T-helper 1 cell treated with Interleukin-12 subunit alpha and Interleukin-12 subunit beta and Interleukin-4 antibody, amounts not matched to agents 30 μg/mL and 1 μg/mL, for 36 hours (primary cell): Measurements from ENCODE around the gene SERPINB3.

Experiments used
- H3K27ac Mint-ChIP-seq: one replicate; pipeline ENCODE4 v1.8.0; 2021; ENCODE audit warnings: mild to moderate bottlenecking, mixed read lengths
- H3K27me3 Mint-ChIP-seq: one replicate; pipeline ENCODE4 v1.8.0; 2021; ENCODE audit warnings: low read depth, mixed read lengths
- H3K36me3 Mint-ChIP-seq: one replicate; pipeline ENCODE4 v1.8.0; 2021; ENCODE audit warnings: low read depth, mixed read lengths
- H3K4me1 Mint-ChIP-seq: one replicate; pipeline ENCODE4 v1.8.0; 2021; ENCODE audit warnings: low read depth, mixed read lengths
- H3K4me3 Mint-ChIP-seq: one replicate; pipeline ENCODE4 v1.8.0; 2021; ENCODE audit warnings: mild to moderate bottlenecking, moderate library complexity, mixed read lengths
- H3K9me3 Mint-ChIP-seq: one replicate; pipeline ENCODE4 v1.8.0; 2021; ENCODE audit warnings: mixed read lengths

Gene SERPINB3

DNA sequence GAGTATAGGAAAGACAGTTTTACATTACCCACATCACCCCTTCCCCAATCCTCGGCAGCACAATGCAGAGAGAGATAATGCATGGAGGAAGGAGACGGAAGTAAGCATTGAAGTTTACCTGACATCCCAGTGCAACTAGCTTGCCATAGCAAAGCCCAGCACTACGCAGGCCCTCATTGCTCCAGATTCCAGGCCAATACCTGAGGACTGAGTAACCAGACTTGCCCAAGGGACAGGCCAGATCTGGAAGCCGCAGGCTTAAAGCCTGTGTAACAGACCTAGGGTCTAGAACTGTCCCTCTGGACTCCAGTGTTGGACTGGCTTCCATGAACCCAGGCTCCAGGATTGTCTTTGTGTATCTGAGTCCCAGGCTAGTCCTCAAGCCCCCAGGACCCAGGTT is 35.3 kb downstream of the SERPINB3 start:
- no peak overlapping the region for H3K4me3 Mint-ChIP-seq
- H3K27me3 Mint-ChIP-seq = no peaks in the 10 kb centered on the region
- H3K36me3 Mint-ChIP-seq = no peaks in the 10 kb centered on the region
- H3K27ac Mint-ChIP-seq = no peak overlapping the region
- no peaks in the 10 kb centered on the region for H3K4me1 Mint-ChIP-seq
- H3K9me3 Mint-ChIP-seq = peaks cover 51% of the 10 kb centered on the region

DNA sequence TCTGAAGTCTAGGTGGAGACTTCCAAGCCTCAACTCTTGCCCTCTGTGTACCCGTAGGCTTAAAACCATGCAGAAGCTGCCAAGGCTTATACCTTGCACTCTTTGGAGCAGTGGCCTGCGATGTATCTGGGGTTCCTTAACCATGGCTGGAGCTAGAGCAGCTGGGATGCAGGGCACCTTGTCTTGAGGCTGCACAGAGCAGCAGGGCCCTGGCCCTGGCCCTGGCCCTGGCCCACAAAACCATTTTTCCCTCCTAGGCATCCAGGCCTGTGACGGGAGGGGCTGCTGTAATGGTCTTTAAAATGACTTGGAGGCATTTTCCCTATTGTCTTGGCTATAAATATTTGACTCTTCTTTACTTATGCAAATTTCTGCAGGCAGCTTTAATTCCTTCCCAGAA is 36.8 kb downstream of the SERPINB3 start:
- Mint-ChIP-seq H3K27me3 (no peaks in the 10 kb centered on the region), H3K36me3 (no peaks in the 10 kb centered on the region), H3K4me3 (no peak overlapping the region), H3K9me3 (peaks cover 61% of the 10 kb centered on the region), H3K27ac (no peak overlapping the region), H3K4me1 (no peaks in the 10 kb centered on the region)

DNA sequence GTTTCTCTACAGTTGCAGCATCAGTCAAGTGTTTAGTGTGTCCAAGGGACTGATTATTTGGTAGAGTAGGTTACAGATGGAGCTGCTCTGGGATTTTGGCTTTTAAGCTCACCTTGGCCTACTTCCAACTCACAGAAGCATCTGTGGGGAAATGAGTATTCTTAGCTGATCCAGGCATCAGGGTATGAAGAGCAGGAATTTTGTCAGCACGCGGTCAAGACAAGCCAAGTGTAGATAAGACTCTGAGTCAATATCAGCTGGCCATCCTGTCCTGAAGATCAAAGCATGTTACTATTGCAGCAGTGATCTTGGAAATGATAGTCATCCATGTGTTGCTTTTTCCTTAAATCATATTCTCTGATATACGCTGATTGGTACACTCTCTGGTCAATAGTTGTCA is 42.0 kb downstream of the SERPINB3 start:
- Mint-ChIP-seq H3K27me3 (no peaks in the 10 kb centered on the region), H3K27ac (no peak overlapping the region), H3K4me3 (no peak overlapping the region), H3K4me1 (no peaks in the 10 kb centered on the region), H3K36me3 (no peaks in the 10 kb centered on the region), H3K9me3 (peaks cover 27% of the 10 kb centered on the region)

DNA sequence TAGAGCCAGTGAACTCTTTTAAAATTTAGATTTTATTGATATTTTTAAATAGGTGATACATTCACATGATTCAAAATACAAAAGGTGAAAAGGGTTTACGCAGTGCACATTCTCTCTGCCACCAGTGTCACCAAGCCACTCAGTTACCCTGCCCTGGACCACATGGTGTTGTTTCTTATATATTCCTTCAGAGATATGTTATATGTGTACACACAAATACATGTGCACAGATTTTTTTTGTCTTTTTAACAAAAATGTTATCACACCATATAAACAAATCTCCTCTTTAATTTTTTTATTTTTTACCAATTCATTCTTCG is 43.8 kb downstream of the SERPINB3 start:
- peaks cover 13% of the 10 kb centered on the region for H3K9me3 Mint-ChIP-seq
- H3K36me3 Mint-ChIP-seq = no peaks in the 10 kb centered on the region
- H3K4me3 Mint-ChIP-seq = no peak overlapping the region
- no peak overlapping the region for H3K27ac Mint-ChIP-seq
- H3K4me1 Mint-ChIP-seq = no peaks in the 10 kb centered on the region
- no peaks in the 10 kb centered on the region for H3K27me3 Mint-ChIP-seq

DNA sequence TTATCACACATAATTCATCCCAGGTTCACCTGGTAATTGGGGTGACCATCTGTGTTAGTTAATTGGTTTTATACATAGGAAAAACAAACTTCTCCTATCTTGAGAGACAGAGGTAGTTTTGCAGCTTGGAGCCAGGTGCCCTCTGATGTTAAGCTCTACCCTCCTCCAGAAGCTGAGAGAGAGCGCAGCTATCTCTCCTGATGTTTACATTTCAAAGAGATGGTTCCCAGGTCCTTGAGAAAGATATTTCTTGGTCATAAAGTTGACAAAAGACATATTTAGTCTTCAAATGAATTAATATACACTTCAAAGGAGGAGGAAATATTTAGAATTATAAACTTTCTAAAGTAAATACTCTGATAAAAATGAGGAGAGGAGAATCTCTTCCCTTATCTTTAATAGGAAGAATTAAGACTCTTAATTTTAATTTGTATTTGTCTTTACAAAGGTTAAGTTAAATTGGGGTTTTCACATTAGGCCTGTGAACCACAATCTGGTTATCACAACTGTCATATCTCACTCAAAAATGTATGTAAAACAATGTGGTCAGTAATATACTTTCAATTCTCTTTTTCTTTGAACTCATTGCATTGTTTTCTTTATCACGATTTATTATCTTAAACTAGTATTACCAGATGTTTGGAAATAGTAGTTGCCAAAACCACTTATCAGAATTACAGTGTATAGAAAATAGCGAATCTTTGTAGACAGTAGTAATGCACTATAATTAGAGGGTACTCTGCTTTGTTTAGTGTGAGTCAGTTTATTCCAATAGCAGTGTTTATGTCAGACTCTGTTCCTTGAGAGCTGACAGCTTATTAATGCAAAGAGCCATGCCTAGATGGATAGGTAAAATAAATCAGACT is 44.4 kb downstream of the SERPINB3 start:
- H3K36me3 Mint-ChIP-seq = no peaks in the 10 kb centered on the region
- H3K27ac Mint-ChIP-seq = no peak overlapping the region
- H3K9me3 Mint-ChIP-seq = peaks cover 11% of the 10 kb centered on the region
- H3K27me3 Mint-ChIP-seq = no peaks in the 10 kb centered on the region
- no peaks in the 10 kb centered on the region for H3K4me1 Mint-ChIP-seq
- H3K4me3 Mint-ChIP-seq = no peak overlapping the region

DNA sequence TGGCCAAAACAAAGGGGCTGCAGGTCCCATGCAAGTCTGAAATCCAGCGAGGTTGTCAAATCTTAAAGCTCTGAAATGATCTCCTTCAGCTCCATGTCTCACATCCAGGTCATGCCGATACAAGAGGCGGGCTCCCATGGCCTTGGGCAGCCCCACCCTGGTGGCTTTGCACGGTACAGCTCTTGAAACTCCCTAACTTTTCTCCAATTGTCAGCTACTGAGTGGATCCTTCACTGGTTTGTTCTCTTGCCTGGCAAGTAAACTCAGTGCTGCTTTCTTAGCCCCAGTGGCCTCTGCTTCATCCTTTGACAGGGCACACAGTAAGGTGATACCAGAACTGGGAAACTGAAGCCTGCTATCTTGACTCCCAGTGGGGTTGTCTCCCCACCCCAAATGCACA is 48.3 kb downstream of the SERPINB3 start:
- H3K27me3 Mint-ChIP-seq = peaks cover 7% of the 10 kb centered on the region
- H3K4me3 Mint-ChIP-seq = no peak overlapping the region
- no peaks in the 10 kb centered on the region for H3K4me1 Mint-ChIP-seq
- H3K27ac Mint-ChIP-seq = no peak overlapping the region
- H3K9me3 Mint-ChIP-seq = no peaks in the 10 kb centered on the region
- H3K36me3 Mint-ChIP-seq = no peaks in the 10 kb centered on the region

DNA sequence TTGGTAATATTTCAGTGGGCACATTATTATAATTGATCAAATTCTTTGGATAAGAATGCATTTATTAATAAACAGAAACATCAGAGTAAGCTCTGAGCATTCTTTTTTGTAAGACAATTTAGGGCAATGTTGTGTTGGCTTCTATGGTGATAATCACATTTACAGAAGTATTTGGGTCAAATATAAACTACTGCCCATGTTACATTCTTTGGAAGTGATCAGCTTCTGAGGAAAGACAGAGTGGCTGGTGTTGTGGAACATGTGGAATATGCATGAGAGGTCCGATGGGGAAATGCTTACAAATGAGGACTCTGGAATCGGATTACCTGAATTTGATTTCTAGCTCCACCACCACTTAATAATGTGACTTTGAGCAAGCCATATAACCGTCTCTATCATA is 55.2 kb downstream of the SERPINB3 start:
- Mint-ChIP-seq H3K9me3 (no peaks in the 10 kb centered on the region), H3K27me3 (peaks cover 7% of the 10 kb centered on the region), H3K27ac (no peak overlapping the region), H3K4me1 (no peaks in the 10 kb centered on the region), H3K4me3 (no peak overlapping the region), H3K36me3 (no peaks in the 10 kb centered on the region)
